ENCODE data around the gene CDC34.

The CDC34 gene

DNA sequence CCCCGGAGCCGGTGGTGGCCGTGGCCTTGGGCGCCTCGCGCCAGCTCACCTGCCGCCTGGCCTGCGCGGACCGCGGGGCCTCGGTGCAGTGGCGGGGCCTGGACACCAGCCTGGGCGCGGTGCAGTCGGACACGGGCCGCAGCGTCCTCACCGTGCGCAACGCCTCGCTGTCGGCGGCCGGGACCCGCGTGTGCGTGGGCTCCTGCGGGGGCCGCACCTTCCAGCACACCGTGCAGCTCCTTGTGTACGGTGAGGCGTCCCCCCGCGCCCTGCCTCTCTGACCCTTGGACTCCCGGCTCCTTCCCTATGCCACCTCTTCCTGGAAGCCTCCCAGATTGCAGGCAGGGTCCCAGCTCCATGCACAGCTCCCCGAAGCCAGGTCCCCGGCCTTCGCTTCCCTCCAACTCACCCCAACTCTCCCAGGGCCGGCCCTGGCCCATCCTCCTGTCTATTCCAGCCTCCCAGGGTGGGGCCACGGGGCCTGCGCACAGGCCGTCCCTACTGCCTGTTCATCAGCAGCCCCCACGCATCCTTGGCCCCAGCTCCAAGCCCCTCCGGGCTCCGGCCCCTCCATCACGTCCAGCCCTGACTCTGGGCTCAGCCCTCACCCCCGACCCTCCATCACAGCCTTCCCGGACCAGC lies 33.6 kb upstream of the CDC34 start:
- no peak for DNase-seq

- DNase-seq: no peak
These were observed 33.1 kb upstream of the CDC34 start for GRCh38 chr19:498511-498891.

DNA sequence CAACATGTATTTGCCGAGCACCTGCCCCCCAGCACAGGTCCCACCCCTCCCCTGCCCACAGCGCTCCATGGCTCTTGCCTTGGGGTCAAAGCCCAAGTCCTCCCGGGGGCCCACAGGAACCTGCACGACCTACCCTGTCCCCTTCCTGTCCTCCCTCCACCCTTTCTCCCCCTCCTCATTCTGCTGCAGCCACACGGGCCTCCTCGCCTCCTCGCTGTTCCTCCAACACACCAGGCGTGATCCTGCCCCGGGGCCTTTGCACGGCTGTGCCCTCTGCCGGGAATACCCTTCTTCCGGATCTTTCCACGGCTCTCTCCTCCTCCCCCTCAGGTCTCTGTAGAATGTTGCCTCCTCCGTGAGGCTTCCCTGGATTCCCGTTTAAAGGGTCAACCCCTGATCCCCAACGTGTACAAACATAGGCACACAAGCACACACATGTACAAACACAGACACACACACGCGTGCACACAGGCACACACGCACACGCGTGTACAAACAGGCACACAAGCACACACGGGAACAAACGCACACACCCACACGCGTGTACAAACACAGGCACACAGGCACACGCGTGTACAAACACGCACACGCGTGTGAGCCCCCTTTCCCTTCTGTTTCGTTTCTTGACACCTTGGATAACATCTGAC lies 32.5 kb upstream of the CDC34 start:
- DNase-seq: no peak

GRCh38 chr19:501646-502045 lies 29.9 kb upstream of the CDC34 start:
- DNase-seq: no peak

DNA sequence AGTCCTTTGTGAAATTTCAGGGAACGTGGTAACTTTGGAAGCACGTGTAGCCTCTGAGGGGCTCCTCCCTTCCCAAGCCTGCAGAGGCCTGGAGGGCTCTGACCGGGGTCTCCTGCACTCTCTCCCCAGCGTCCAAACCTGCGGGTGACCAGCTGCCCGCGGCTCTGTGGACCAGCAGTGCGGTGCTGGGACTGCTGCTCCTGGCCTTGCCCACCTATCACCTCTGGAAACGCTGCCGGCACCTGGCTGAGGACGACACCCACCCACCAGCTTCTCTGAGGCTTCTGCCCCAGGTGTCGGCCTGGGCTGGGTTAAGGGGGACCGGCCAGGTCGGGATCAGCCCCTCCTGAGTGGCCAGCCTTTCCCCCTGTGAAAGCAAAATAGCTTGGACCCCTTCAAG lies 26.9 kb upstream of the CDC34 start:
- DNase-seq: no peak

DNA sequence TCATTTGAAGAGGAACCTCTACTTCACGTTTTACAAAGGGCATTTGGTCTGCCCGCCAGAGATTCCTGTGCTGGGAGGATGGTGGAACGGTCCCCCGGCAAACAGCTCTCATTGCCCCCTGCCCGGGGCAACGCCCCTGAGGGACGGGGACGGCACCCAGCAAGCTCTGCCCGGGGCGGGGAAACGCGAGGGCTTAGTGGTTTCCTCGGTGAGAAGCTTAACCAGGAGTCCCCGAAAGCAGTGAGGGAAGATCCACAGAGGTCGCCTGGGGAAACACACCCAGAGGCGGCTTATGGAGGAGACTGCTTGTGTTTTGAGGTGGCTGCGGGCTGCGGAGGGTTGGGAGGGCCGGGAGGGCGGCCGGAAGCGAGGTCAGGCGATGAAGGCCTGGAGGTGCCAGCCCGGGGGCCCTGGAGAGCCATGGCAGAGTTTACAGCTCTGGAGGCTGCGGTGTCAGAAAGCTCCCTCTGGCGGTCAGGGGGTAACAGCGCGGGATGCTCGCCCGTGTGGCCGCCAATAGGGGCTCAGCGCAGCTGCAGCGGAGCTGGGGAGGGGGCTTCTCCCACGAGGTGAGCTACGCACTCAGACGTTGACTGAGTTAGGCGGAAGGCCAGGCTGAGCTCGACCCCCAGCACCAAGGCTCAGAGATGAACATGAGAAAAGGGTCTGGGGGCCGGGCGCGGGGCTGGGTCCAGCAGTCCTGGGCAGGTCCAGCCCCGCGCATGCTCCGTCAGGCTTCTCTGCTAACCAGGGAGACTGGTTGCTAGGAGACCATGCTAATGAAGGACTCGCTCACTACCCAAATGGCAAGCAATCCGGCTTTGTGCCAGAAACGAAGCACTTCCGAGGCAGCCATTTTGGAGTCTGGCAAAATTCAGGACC lies 24.9 kb upstream of the CDC34 start:
- DNase-seq: peak; percentile 97

DNA sequence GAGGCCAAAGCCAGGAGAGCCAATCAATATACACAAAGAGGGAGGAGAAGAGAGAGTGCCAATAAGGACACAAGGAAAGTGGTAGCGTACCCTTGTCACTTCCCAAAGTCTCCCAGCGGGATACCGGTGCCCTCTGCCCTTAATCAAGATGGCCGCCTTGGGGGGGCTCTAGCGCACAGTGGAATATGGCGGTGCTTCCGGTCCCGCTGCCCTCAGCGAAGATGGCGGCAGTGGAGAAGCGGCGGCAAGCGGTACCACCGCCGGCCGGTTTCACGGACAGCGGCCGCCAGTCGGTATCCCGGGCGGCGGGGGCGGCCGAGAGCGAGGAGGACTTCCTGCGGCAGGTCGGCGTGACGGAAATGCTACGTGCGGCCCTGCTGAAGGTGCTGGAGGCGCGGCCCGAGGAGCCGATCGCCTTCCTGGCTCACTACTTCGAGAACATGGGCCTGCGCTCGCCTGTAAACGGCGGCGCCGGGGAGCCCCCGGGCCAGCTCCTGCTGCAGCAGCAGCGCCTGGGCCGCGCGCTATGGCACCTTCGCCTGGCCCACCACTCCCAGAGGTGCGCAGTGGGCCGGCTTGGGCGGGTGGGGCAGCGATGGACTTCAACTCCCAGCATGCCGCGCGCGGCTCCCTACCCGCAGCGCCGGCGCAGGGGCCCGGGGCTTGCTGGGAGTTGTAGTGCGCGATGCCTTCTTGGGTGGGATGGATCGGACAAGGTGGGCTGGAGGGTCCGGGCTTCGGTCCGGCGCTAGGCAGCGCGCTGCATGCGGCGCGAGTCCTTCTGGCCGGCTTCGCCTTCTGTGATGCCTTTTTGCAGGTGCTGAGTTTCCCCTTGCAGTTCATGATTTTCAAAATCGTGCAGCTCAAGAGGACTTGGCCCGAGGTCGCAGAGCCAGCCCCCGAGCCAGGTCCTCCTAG lies 24.0 kb upstream of the CDC34 start, which contains the start of gene TPGS1:
Gene TPGS1 (plus strand): TSS at position 212 of the 918 bp plus-strand sequence. CDS start 10 bp downstream, at position 222.
- DNase-seq: peak; percentile 63 to 78

DNA sequence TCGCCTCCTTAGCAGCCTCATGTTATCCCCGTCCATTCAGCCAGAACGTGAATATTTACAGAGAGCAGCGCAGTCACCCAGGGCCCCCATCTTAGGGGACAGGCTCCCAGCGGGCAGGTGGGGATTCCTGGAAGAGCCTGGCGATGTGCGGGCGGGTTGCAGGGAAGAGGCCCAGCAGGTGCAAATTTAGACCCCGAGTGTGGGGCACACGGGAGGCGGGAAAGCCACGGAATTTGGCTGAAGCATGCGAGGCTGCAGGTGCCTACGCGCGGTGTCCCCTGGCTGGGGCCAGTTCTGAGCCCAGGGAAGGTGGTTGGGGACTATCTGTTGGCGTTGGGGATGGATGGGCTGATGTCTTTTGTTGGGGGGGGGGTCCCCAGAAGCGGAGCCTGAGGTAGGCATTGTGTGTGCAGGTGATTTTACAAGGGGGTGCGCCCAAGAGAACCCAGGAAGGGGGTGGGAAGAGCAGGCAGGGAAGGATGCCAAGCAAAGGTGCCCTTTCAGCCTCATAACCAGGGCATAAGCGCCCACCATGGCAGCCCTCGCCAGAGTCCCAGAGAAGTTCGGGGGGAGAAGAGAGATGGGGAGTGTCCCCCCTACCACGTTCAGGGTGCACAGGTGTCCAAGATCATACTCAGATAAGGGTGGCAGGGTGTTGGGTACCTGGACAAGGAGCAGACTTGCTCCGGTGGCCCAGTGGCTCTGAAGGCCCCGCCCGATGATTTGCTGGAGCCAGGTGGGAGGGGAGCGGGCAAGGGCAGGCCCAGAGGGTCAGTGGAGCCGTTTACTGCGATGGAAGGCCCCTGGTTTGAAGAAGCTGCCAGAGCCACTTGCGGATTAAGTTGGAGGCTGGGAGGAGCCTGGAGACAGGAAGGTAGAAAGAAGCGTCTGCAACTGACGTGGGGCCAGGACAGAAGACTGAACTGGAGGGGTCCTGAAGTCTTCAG lies 23.1 kb upstream of the CDC34 start:
- no peak for DNase-seq

- peak; percentile 92 to 96 for DNase-seq
These were observed 20.9 kb upstream of the CDC34 start for GRCh38 chr19:510606-511100.

DNA sequence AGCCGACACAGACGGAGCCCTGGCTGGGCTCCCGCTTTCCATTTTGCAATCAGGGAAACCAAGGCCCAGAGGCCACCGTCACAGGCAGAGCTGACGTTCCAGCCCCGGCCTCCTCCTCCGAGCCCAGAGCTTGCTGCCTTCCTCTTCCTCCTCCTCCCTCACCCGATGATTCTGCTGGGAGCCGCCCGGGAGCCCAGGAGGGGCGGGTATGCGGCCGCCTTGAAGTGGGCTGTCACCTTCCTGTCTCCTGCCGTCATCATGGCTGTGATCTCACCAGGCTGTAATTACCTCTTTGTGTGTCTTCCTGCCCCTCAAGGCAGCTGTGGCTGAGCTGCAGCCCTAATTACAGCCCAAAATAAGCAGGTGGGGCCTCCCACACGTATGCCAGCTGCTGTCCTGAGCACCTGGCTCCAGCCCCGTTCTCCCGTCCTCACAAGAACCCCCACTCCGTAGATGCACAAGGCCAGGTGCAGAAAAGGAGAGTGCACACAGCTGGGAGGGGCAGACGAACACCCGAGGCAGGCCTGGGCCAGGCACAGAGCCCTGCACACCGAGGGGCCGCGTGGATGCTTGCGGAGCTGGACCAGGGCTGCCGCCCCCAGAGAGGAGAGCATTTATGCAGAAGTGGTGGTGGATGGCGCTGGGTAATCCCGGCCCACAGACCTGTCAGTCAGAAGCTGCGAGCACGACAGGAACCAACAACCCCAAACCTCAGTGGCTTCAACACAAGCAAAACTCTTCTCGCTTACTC lies 20.3 kb upstream of the CDC34 start:
- DNase-seq: peak; percentile 84 to 91

GRCh38 chr19:512547-513365 lies 18.8 kb upstream of the CDC34 start:
- DNase-seq: no peak

DNA sequence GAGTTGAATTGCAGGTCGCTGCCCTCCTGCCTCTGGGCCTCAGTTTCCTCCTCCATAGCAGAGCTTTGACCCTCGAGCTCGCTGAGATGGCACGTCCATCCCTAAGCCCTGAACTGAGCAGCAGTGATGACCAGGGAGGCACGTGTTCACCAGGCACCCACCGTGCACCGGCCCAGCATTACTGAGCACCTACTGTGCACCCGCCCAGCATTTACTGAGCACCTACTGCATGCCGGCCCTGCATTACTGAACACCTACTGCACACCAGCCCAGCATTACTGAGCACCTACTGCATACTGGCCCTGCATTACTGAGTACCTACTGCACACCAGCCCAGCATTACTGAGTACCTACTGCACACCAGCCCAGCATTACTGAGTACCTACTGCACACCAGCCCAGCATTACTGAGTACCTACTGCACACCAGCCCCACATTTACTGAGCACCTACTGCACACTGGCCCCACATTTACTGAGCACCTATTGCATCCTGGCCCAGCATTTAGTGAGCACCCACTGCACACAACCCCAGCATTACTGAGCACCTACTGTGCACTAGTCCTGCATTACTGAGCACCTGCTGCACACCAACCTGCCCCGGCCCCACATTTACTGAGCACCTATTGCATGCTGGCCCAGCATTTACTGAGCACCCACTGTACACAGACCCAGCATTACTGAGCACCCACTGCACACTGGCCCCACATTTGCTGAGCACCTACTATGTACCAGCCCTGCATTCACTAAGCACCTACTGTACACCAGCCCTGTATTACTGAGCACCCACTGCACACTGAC lies 18.0 kb upstream of the CDC34 start:
- DNase-seq: no peak

DNA sequence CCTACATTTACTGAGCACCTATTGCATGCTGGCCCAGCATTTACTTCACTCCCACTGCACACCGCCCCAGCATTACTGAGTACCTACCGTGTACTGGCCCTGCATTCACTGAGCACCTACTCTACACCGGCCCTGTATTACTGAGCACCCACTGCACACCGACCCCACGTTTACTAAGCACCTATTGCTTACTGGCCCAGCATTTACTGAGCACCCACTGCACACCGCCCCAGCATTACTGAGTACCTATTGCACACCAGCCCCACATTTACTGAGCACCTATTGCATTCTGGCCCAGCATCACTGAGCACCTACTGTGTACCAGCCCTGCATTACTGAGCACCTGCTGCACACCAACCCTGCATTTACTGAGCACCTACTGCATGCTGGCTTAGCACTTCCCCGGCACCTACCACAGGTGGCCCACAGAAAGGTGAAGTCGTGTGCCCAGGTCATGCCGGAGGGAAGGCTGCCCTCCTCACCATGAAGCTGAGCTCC lies 17.3 kb upstream of the CDC34 start:
- no peak for DNase-seq

DNA sequence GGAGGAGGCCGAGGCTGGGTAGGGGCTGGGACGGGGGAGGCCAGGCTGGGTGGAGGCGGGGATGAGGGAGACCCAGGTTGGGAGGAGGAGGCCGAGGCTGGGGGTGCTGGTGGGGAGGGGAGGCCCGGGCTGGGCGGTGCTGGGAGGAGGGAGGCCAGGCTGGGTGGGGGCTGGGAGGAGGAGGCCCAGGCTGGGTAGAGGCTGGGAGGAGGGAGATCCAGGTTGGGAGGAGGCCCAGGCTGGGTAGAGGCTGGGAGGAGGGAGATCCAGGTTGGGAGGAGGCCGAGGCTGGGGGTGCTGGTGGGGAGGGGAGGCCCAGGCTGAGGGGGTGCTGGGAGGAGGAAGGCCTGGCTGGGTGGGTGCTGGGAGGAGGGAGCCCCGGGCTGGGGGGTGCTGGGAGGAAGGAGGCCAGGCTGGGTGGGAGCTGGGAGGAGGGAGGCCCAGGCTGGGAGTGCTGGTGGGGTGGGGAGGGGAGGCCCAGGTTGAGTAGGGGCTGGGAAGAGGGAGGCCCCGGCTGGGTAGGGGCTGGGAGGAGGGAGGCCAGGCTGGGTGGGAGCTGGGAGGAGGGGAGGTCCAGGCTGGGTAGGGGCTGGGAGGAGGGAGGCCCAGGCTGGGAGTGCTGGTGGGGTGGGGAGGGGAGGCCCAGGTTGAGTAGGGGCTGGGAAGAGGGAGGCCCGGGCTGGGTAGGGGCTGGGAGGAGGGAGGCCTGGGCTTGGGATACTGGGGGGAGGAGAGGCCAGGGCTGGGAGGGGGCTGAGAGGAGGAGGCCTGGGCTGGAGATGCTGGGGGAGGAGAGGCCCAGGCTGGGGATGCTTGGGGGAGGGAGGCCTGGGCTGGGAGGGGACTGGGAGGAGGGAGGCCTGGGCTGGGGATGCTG lies 13.6 kb upstream of the CDC34 start:
- no peak for DNase-seq

- peak; percentile 55 to 71 for DNase-seq
These were observed 12.8 kb upstream of the CDC34 start for GRCh38 chr19:518598-519231.

DNA sequence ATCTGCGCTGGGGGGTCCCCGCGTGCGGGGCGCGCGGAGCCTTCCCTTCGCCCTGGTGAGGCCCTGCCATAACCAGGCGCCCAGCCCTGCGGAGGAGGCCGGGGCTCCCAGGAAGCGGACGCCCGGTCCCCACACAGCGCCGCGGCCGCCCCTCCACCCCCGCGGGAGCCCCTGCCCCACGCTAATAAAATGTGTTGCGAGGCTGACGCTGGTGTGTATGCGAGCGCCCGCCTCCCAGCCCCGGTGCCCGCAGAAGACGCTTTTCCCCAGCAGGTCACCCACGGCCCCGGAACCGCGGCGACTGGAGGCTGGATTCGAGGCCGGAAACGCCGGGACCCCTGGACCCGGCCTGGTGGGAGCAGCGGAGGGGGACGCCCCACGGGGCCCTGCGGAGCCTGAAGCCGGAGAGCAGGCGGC lies 12.1 kb upstream of the CDC34 start:
- no peak for DNase-seq

DNA sequence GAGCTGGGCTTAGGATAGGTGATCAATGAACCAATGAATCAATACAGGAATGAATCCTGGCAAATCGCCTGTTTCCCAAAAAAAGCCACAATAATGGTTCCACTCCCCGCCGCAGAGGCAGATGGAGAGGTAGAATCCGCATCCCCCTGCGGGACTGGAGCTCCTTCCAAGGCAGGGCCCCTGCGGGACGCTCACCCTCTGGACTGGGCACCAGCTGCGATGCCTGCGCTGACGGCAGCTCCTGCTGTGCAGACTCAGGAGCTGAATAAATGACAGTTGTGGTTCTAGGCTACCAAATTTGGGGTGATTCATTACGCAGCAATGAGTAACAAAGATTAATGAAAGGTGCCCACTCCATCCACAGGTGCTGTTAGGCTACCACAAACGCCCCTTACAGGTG lies 8.8 kb upstream of the CDC34 start:
- DNase-seq: no peak

Measured in CD4-positive, alpha-beta T cell treated with Interferon alpha-2 for 1 hour (primary cell).